OCI-LY1 (cell line): Measurements from ENCODE around the gene HPCAL4.

Experiments
- EZH2 ChIP-seq: fragments of 200-600 bp; sonication (generic), shearing (Covaris generic); IDR thresholded peaks from 2 replicates; pipeline ENCODE4 v1.8.0; 2017; ENCODE audit warnings: borderline replicate concordance, mixed run types, mild to moderate bottlenecking, antibody characterized with exemption, low read length, moderate library complexity, mixed read lengths
- TF ChIP-seq, protein P1 (sequence below): fragments of 200-600 bp; sonication (generic), shearing (Covaris generic); IDR thresholded peaks from 2 replicates; pipeline ENCODE4 v1.5.1; 2017; ENCODE audit warnings: mild to moderate bottlenecking, antibody characterized with exemption, low read length, moderate library complexity, mixed read lengths

DNA sequence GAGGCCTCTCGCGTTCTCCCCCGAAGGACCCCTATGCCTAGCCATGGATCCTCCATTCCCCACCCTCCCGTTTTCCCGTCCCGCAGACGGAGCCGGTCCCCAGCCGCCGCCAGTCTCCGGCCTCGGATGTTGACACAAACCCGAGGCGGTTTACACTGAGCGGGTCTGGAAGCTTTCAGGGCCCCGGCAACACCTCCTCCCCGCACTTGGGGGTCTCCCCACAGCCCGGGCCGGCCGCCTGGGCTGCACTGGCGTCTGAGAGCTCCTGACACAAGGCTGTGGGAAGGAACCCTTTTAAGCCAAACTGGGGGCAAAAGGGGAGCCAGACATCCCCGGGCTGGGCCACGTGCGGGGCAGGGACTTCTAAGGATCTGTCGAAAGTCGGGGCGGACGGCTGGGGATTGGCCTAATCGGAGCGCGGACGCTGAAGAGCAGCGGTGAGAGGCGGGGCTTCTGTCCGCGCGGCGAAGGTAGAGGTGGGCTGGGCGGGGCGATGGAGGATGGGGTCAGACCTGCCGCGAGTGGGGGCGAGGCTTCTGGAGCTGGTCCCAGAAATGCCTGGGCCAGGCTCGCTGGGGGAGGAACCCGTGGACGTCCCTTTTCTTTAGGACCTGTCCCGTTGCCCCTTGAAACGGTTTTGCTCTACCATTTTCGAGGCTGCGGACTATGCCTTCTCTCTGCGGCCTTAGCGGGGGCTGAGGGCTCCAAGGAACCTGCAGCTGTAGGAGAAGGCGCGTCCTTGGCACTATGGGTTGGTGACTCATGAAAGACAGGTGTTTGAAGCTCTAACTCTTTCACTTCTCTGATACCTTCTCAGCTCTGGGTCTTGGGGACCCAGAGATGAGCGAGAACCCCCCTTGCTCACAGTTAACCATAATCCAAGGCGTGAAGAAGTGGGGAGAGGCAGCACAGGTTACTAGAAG, 1.2 kb upstream of the HPCAL4 start:
- TF ChIP-seq, protein P1, sequence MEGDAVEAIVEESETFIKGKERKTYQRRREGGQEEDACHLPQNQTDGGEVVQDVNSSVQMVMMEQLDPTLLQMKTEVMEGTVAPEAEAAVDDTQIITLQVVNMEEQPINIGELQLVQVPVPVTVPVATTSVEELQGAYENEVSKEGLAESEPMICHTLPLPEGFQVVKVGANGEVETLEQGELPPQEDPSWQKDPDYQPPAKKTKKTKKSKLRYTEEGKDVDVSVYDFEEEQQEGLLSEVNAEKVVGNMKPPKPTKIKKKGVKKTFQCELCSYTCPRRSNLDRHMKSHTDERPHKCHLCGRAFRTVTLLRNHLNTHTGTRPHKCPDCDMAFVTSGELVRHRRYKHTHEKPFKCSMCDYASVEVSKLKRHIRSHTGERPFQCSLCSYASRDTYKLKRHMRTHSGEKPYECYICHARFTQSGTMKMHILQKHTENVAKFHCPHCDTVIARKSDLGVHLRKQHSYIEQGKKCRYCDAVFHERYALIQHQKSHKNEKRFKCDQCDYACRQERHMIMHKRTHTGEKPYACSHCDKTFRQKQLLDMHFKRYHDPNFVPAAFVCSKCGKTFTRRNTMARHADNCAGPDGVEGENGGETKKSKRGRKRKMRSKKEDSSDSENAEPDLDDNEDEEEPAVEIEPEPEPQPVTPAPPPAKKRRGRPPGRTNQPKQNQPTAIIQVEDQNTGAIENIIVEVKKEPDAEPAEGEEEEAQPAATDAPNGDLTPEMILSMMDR: no peak
- no peak for TF ChIP-seq EZH2
